Stimulated activated memory B cell treated with anti-CD40 and anti-IgM and Interleukin-4, amounts not matched to agents 10 μg/mL and 1 μg/mL and 100 μg/mL, for 72 hours (primary cell): ENCODE measurements around the gene ZNF700.
"Not testable (repeated sequence)": the region's sequence is repeated elsewhere in the genome, so short reads cannot be mapped to it uniquely, and the experiment has no call there.

Source experiments
- ATAC-seq: fragments of 150-1000 bp; cut with Tn5 transposase; 2 replicates; pipeline ENCODE4 v1.10.0; 2021
- H3K27ac Mint-ChIP-seq: one replicate; pipeline ENCODE4 v1.8.0; 2022; ENCODE audit warnings: mild to moderate bottlenecking, mixed read lengths
- H3K27me3 Mint-ChIP-seq: one replicate; pipeline ENCODE4 v1.8.0; 2022; ENCODE audit warnings: mixed read lengths
- H3K36me3 Mint-ChIP-seq: one replicate; pipeline ENCODE4 v1.8.0; 2022; ENCODE audit warnings: mixed read lengths
- H3K4me1 Mint-ChIP-seq: one replicate; pipeline ENCODE4 v1.8.0; 2022; ENCODE audit warnings: mixed read lengths
- H3K4me3 Mint-ChIP-seq: one replicate; pipeline ENCODE4 v1.8.0; 2022; ENCODE audit warnings: mild to moderate bottlenecking, moderate library complexity, mixed read lengths
- H3K9me3 Mint-ChIP-seq: one replicate; pipeline ENCODE4 v1.8.0; 2022; ENCODE audit warnings: mixed read lengths

Gene ZNF700

DNA sequence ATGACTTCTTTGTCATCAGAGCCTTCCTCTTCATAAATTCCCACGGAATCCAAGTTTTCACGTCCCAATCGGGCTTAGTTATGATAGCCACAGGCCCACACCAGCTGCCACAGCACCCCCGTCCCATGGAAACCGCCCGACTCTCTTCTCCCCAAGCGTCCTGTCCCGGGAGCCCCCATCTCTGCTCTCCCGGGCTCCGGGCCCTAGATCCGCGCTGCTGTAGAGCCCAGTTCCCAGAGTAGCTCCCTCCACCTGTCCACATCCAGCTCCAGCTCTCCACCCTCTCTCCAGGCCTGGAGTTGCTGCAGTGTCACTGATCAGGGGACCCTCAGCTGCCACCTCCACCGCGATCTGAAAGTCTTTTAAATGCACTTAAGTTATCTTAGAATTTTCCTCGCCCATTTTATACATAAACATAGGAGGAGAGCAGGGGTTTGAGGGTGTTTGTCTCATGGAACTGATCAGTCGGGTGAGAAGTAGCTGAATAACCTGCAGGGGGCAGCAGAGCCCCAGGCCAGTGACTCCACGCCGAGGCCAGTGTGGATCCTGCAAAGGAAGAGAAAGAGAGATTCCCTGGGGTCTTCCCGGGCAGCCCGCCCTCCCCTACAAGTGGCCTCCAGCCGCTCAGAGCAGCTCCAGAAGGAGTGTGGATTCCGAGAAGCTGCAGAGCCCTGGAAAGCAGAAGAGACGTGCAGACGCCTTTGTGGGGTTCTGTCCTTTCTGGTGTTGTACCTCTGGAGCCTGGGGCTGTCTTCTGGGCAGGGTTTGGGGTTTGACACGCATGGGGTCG is 38.9 kb downstream of the ZNF700 start:
- Mint-ChIP-seq H3K4me3 (peak overlapping the region; percentile 94), H3K27ac (peak overlapping the region; percentile 88)
- peak; percentile 69 for ATAC-seq

DNA sequence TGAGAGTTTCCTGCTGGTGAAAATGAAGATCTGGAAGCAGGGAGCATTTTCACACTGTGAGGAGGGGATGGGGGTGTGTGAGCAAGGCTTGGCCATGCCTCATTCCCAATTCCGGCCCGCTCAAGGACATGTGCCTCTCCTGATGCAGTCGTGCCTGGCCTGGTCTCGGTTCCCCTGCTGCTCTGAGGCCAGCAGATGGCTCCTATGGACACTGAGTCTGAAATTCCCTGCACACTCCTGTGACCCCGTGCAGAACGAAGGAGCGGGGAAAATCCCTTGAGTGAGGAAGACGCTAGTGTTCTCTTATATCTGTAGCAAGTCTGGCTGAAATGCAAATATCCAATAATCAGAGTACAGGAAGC is 39.6 kb downstream of the ZNF700 start:
- H3K4me1 Mint-ChIP-seq: peaks cover 33% of the 10 kb centered on the region
- no peak for ATAC-seq
- no peaks in the 10 kb centered on the region for H3K9me3 Mint-ChIP-seq
- H3K27me3 Mint-ChIP-seq: no peaks in the 10 kb centered on the region
- H3K36me3 Mint-ChIP-seq: peaks cover under 1% of the 10 kb centered on the region
- peak overlapping the region; percentile 88 for H3K27ac Mint-ChIP-seq
- H3K4me3 Mint-ChIP-seq: peak overlapping the region; percentile 94

More for the DNA sequence above, 38.9 kb downstream of the ZNF700 start:
- H3K36me3 Mint-ChIP-seq: no peaks in the 10 kb centered on the region
- H3K27me3 Mint-ChIP-seq: no peaks in the 10 kb centered on the region
- H3K9me3 Mint-ChIP-seq: no peaks in the 10 kb centered on the region
- H3K4me1 Mint-ChIP-seq: peaks cover 33% of the 10 kb centered on the region

DNA sequence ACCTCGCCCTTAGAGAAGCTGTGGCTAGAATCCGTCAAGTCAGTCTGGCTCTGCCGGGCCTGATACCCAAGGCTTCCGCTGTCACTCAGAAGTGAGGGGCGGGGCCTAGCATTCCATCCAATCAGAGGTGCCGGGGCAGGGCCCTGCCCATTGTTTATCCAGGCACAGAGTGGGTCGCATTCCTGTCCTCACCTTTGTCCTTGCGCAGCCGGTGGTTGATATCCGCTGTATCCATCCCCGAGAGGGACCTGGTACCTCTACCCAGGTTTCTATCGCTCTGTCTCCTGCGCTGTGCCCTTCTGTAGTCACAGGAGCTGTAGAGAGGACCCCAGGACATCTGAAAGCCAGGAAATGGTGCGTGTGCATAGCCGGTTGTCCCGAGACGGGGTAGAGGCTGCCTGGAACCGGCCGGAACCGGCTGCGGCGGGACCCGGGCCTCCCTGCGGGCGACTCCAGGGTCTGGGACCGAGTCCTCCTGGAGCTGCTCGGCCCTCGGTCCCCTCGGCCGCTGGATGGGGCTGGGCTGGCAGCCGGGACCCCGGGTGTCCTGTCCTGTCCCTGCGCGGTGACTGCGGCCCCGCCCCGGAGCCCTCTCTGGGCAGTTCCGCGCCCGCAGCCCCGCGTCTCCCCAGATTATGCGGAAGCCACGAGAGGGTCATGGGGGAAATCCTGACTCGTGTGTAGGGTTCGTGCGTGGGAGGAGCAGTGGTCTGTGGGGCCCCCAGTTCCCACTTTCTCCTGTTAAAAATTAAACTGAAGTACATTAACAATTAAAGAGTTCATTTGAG is 40.1 kb downstream of the ZNF700 start, which contains the start of gene ZNF763:
ZNF763 (plus strand) TSS at position 183 of the 788 bp plus-strand sequence; CDS start at position 352, 169 bp downstream.
- H3K27ac Mint-ChIP-seq: peak within 1 kb of the TSS; percentile 88
- H3K4me3 Mint-ChIP-seq: peak within 1 kb of the TSS; percentile 94
- no peaks in the 10 kb centered on the region for H3K27me3 Mint-ChIP-seq
- no peaks in the 10 kb centered on the region for H3K9me3 Mint-ChIP-seq
- ATAC-seq: peak; percentile 98
- peaks cover 38% of the 10 kb centered on the region for H3K4me1 Mint-ChIP-seq
- H3K36me3 Mint-ChIP-seq: peaks cover 7% of the 10 kb centered on the region

DNA sequence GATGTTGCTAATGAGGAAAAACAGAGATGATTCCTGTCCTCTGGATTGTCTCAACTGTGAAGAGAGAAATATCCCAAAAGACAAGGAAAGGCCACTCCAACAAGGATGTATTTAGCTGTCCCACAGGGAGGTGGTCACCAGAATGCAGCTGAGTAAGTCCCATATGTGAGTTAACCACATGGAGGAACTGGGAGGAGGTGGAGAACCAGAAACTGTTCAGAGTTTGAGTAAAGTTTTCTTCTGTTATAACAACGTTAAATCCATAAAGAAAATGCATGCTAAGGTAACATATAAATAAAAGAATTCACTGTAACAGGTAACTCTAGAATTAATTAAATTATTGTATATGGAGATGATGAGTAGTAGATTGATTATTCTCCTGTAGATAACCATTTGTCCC is 45.3 kb downstream of the ZNF700 start:
- Mint-ChIP-seq H3K4me1 (peaks cover 34% of the 10 kb centered on the region), H3K9me3 (peaks cover 10% of the 10 kb centered on the region), H3K27me3 (no peaks in the 10 kb centered on the region), H3K36me3 (peaks cover 27% of the 10 kb centered on the region), H3K27ac (no peak overlapping the region), H3K4me3 (no peak overlapping the region)
- ATAC-seq: no peak

DNA sequence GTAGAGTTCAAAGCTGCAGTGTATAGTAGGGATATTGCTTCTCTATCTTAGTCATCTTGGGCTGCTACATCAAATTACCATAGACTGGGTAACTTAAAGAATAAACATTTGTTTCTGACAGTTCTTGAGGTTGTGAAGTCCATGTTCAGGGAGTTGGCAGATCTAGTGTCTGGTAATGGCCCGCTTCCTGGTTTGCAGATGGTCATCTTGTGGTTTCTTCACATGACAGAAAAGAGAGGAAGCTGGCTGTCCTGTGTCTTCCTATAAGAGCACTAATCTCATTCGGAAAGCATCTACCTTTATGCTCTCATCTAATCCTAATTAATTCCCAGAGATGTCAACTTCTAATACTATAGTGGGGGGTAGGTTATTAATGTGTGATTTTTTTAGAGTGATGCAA is 46.1 kb downstream of the ZNF700 start:
- Mint-ChIP-seq H3K27me3 (no peaks in the 10 kb centered on the region), H3K4me1 (peaks cover 26% of the 10 kb centered on the region), H3K36me3 (peaks cover 36% of the 10 kb centered on the region), H3K27ac (no peak overlapping the region), H3K9me3 (peaks cover 10% of the 10 kb centered on the region), H3K4me3 (no peak overlapping the region)
- no peak for ATAC-seq

DNA sequence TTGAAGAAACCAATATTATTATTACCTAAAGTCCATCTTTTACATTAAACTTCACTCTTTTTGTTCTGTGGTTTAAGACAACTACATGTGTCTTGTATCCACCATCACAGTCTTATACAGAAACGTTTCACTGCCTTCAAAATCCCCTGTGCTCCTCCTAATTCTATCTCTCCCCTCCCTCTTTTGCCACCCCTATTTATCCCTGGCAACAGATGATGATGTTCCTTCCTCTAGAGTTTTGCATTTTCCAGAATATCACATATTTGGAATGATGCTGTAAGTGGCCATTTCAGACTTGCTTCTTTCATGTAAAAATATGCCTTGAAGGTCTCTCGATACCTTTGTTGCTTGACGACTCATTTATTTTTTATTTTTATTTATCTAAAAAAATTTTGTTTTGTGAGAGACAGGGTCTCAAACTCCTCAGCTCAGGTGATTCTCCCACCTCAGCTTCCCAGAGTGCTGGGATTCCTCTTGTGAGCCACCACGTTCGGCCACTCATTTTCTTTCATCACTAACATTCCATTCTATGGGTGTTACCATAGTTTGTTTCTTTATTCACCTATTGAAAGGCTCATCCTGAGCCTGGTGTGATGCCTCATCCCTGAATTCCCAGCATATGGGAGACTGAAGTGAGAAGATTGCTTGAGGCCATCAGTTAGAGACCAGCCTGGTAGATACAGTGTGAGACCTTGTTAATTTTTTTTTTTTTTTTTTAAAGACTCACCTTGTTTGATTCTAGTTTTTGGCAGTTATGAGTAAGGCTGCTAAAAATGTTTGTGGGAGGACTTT is 48.3 kb downstream of the ZNF700 start:
- Mint-ChIP-seq H3K36me3 (peaks cover 54% of the 10 kb centered on the region), H3K4me3 (no peak overlapping the region), H3K27ac (no peak overlapping the region), H3K9me3 (peaks cover 13% of the 10 kb centered on the region), H3K4me1 (peaks cover 17% of the 10 kb centered on the region), H3K27me3 (no peaks in the 10 kb centered on the region)
- ATAC-seq: no peak

DNA sequence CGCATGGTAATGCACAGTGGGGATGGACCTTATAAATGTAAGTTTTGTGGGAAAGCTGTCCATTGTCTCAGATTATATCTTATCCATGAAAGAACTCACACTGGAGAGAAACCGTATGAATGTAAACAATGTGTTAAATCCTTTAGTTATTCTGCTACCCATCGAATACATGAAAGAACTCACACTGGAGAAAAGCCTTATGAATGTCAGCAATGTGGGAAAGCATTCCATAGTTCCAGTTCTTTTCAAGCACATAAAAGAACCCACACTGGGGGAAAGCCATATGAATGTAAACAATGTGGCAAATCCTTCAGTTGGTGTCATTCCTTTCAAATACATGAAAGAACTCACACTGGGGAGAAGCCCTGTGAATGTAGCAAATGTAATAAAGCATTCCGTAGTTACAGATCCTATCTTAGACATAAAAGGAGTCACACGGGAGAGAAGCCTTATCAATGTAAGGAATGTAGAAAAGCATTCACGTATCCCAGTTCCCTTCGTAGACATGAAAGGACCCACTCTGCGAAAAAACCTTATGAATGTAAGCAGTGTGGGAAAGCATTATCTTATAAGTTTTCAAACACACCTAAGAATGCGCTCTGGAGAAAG is 53.7 kb downstream of the ZNF700 start:
- H3K4me3 Mint-ChIP-seq: no peak overlapping the region
- H3K27ac Mint-ChIP-seq: no peak overlapping the region
- peaks cover 61% of the 10 kb centered on the region for H3K36me3 Mint-ChIP-seq
- peaks cover 23% of the 10 kb centered on the region for H3K9me3 Mint-ChIP-seq
- no peaks in the 10 kb centered on the region for H3K27me3 Mint-ChIP-seq
- no peak for ATAC-seq
- no peaks in the 10 kb centered on the region for H3K4me1 Mint-ChIP-seq

DNA sequence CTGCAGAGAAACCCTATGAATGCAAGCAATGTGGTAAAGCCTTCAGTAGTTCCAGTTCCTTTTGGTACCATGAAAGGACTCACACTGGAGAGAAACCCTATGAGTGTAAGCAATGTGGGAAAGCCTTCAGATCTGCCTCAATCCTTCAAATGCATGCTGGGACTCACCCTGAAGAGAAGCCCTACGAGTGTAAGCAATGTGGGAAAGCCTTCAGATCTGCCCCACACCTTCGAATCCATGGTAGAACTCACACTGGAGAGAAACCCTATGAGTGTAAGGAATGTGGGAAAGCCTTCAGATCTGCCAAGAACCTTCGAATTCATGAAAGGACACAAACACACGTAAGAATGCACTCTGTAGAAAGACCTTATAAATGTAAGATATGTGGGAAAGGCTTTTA is 54.6 kb downstream of the ZNF700 start:
- Mint-ChIP-seq H3K27ac (no peak overlapping the region), H3K36me3 (peaks cover 55% of the 10 kb centered on the region), H3K27me3 (no peaks in the 10 kb centered on the region), H3K4me3 (no peak overlapping the region), H3K4me1 (no peaks in the 10 kb centered on the region), H3K9me3 (peaks cover 20% of the 10 kb centered on the region)
- ATAC-seq: no peak

DNA sequence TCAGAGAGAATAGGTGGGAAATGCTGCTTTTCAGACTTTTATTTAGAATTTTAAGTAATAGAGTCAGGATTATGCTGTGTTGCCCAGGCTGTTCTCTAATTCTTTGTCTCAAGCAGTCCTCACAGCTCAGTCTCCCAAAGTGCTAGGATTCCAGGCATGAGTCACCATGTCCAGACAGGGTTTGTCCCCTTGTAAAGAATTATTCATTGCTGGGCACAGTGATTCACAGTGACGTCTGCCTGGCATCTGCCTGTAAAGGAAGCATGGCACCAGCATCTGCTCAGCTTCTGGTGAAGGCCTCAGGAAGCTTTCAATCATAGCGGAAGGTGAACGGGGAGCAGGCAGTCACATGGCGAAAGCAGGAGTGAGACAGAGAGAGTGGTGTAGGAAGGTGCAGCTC is 57.6 kb downstream of the ZNF700 start:
- peaks cover 16% of the 10 kb centered on the region for H3K9me3 Mint-ChIP-seq
- ATAC-seq: no peak

DNA sequence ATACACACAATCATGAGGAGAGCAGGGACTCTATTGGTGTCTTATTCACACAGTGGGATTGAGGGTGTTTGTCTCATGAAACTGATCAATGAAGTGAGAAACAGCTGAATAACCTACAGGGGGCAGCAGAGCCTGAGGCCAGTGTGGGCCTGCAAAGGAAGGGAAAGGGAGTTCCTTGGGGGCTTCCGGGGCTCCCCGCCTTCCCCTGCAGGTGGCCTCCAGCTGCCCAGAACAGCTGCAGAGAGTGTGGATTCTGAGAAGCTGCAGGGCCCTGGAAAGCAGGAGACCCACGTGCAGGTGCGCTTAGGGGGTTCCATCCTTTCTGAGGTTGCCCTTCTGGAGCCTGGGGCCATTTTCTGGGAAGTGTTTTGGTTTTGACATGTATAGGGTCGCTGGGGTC is 60.1 kb downstream of the ZNF700 start:
- H3K4me1 Mint-ChIP-seq: peaks cover 21% of the 10 kb centered on the region
- no peak overlapping the region for H3K27ac Mint-ChIP-seq
- no peak for ATAC-seq
- H3K4me3 Mint-ChIP-seq: no peak overlapping the region
- H3K27me3 Mint-ChIP-seq: no peaks in the 10 kb centered on the region
- H3K9me3 Mint-ChIP-seq: peaks cover 3% of the 10 kb centered on the region
- peaks cover 6% of the 10 kb centered on the region for H3K36me3 Mint-ChIP-seq

More for the DNA sequence above, 57.6 kb downstream of the ZNF700 start:
- no peak overlapping the region for H3K27ac Mint-ChIP-seq
- H3K4me3 Mint-ChIP-seq: no peak overlapping the region
- peaks cover 28% of the 10 kb centered on the region for H3K36me3 Mint-ChIP-seq
- H3K4me1 Mint-ChIP-seq: peaks cover 9% of the 10 kb centered on the region
- H3K27me3 Mint-ChIP-seq: no peaks in the 10 kb centered on the region

DNA sequence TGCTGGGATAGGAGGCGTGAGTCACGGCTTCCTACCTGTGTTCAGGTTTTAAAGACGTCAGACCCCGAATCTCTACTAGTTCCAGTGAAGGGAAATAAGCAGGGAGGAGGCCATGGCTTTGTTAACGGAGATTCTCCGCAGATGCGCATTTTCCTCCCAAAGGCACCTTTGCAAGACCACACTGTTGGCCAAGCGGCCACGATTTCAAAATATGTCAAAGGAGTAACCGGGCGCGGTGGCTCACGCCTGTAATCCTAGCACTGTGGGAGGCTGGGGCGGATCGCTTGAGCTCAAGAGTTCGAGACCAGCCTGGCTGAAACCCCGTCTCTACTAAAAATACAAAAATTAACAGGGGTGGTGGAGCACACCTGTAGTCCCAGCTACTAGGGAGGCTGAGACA is 61.8 kb downstream of the ZNF700 start:
- Mint-ChIP-seq H3K36me3 (peaks cover 8% of the 10 kb centered on the region), H3K4me1 (peaks cover 28% of the 10 kb centered on the region), H3K27me3 (no peaks in the 10 kb centered on the region), H3K9me3 (peaks cover 3% of the 10 kb centered on the region), H3K4me3 (no peak overlapping the region), H3K27ac (no peak overlapping the region)
- no peak for ATAC-seq

DNA sequence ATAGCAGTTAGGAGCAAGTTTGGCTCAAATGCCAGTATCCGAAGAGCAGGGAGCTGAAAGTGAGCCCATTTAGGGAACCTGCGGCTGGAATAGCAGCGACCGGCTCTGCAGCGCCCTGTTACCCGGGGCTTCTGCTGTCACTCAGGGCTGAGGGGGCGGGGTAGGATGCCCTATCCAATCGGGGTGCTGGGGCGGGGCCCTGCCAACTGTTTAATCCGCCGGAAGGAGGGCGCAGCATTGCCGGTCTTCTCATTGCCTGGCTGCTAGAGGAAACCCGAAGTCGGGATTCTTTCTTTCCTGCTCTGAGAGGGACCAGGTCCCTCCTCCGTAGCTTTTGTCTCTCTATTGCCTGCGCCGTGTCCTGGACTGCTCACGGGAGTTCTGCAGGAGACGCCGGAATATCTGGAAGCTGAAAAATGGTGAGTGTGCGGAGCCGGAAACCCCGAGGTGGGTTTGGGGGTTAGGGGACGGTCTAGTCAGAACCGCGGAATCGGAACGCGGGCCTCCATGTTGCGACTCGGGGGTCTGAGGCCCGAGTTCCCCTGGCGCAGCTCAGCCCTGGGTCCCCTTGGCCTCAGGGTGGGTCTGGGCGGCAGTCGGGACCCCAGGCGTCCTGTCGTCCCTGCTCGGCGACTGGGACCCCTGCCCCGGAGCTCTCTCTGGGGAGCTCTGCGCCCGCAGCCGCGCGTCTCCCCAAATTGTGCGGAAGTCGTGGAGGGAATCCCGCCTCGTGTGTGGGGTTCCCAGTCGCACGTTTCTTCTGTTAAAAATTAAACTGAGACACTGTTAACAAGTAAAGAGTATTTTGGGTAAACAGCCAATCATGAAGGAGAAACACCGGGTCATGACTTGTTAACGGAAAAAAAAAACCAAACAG is 62.7 kb downstream of the ZNF700 start:
- H3K36me3 Mint-ChIP-seq: peaks cover 8% of the 10 kb centered on the region
- H3K4me3 Mint-ChIP-seq: peak overlapping the region; percentile 92
- peak overlapping the region; percentile 97 for H3K27ac Mint-ChIP-seq
- no peaks in the 10 kb centered on the region for H3K27me3 Mint-ChIP-seq
- peaks cover 2% of the 10 kb centered on the region for H3K9me3 Mint-ChIP-seq
- peak; percentile 99 for ATAC-seq
- H3K4me1 Mint-ChIP-seq: peaks cover 36% of the 10 kb centered on the region

DNA sequence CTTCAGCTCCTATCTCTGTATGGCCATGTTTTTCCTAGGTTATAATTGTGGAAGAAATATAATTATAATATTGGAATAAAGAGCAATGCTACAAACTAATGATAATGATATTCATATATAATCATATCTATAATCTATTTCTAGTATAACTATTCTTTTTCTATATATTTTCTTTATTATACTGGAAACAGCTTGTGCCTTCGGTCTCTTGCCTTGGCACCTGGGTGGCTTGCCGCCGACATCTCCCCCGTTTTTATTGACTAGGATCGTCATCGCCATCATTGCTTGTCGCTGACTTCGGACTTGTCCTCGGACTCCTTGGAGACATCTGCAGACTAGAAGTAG is 64.2 kb downstream of the ZNF700 start:
- H3K4me1 Mint-ChIP-seq: peaks cover 48% of the 10 kb centered on the region
- H3K9me3 Mint-ChIP-seq: no peaks in the 10 kb centered on the region
- ATAC-seq: no peak
- H3K27me3 Mint-ChIP-seq: no peaks in the 10 kb centered on the region
- peak overlapping the region; percentile 97 for H3K27ac Mint-ChIP-seq
- H3K36me3 Mint-ChIP-seq: peaks cover 8% of the 10 kb centered on the region
- no peak overlapping the region for H3K4me3 Mint-ChIP-seq

DNA sequence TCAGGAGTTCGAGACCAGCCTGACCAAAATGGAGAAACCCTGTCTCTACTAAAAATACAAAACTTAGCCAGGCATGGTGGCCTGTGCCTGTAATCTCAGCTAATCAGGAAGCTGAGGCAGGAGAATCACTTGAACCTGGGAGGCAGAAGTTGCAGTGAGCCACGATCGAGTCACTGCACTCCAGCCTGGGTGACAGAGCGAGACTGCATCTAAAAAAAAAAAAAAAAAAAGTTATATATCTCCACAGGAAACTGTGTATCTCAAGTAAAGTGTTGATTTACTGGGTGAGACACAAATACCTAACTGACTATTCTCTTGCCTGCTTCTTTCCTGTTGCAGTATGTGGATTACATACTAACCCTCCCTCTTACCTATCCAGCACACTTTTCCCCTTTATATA is 67.0 kb downstream of the ZNF700 start:
- peaks cover 15% of the 10 kb centered on the region for H3K36me3 Mint-ChIP-seq
- not testable (repeated sequence) for H3K27me3 Mint-ChIP-seq, H3K4me3 Mint-ChIP-seq, ATAC-seq, H3K27ac Mint-ChIP-seq, H3K9me3 Mint-ChIP-seq
- peaks cover 56% of the 10 kb centered on the region for H3K4me1 Mint-ChIP-seq
